HepG2 (cell line): ENCODE measurements around the gene CREBBP. TPM values are rescaled to one million over a fixed set of nuclear protein-coding genes. Genes with fewer than 3 reads are reported as not detected.
A peak's percentile ranks its signal among the peaks of the same experiment; 100 is the strongest.

Experiments
- HDAC2 ChIP-seq: sonication (generic); formaldehyde crosslinking; IDR thresholded peaks from 2 replicates; pipeline ENCODE4 v1.4.0; 2020; ENCODE audit warnings: missing genetic modification reagents
- MEIS2 ChIP-seq: sonication (generic); formaldehyde crosslinking; IDR thresholded peaks from 2 replicates; pipeline ENCODE4 v1.9.0; 2021; ENCODE audit warnings: mild to moderate bottlenecking, missing genetic modification reagents
- NBN ChIP-seq: fragments of 450-650 bp; conservative IDR thresholded peaks from 2 replicates; pipeline ENCODE4 v1.6.1; 2017
- NCOA1 ChIP-seq: sonication (generic); formaldehyde crosslinking; IDR thresholded peaks from 2 replicates; pipeline ENCODE4 v1.9.0; 2021; ENCODE audit warnings: missing genetic modification reagents
- NFYB ChIP-seq: sonication (generic); formaldehyde crosslinking; IDR thresholded peaks from 2 replicates; pipeline ENCODE4 v1.4.0; 2020; ENCODE audit warnings: missing genetic modification reagents
- NR2C2 ChIP-seq: sonication (generic); formaldehyde crosslinking; IDR thresholded peaks from 2 replicates; pipeline ENCODE4 v1.4.0; 2020; ENCODE audit warnings: missing genetic modification reagents, mild to moderate bottlenecking, moderate library complexity, borderline replicate concordance
- PRMT3 ChIP-seq: sonication (generic); formaldehyde crosslinking; IDR thresholded peaks from 2 replicates; pipeline ENCODE4 v1.8.1; 2022; ENCODE audit warnings: low read depth, mild to moderate bottlenecking, moderate library complexity, missing genetic modification reagents, borderline replicate concordance
- ZNF263 ChIP-seq: sonication (generic); formaldehyde crosslinking; IDR thresholded peaks from 2 replicates; pipeline ENCODE4 v1.4.0; 2020; ENCODE audit warnings: missing genetic modification reagents
- ZNF318 ChIP-seq: sonication (generic); formaldehyde crosslinking; IDR thresholded peaks from 2 replicates; pipeline ENCODE4 v1.4.0; 2020; ENCODE audit warnings: mild to moderate bottlenecking, missing genetic modification reagents
- ZNF441 ChIP-seq: sonication (generic); formaldehyde crosslinking; IDR thresholded peaks from 2 replicates; pipeline ENCODE4 v1.7.0; 2021; ENCODE audit warnings: missing genetic modification reagents, borderline replicate concordance
- ZNF580 ChIP-seq: IDR thresholded peaks from 2 replicates; pipeline ENCODE4 v1.6.1; 2016; ENCODE audit warnings: low read depth, borderline replicate concordance
- ZNF615 ChIP-seq: sonication (generic); formaldehyde crosslinking; IDR thresholded peaks from 2 replicates; pipeline ENCODE4 v1.5.0; 2020; ENCODE audit warnings: mild to moderate bottlenecking, missing genetic modification reagents, borderline replicate concordance
- ZNF770 ChIP-seq: sonication (generic); formaldehyde crosslinking; IDR thresholded peaks from 2 replicates; pipeline ENCODE4 v1.5.0; 2020; ENCODE audit warnings: mild to moderate bottlenecking, missing genetic modification reagents
- ZNF777 ChIP-seq: sonication (generic); formaldehyde crosslinking; IDR thresholded peaks from 2 replicates; pipeline ENCODE4 v1.4.0; 2020; ENCODE audit warnings: missing genetic modification reagents
- polyA plus RNA-seq, 8 experiments: library from polyadenylated mRNA; depleted of rRNA in 3 of 8; stranded (reverse) in 7 of 8; unstranded in 1 of 8; fragments of >200 nt; fragmentation: Illumina TruSeq in 4 of 8; extraction: Trizol in 4 of 8; gene quantifications; 2 replicates each; pipeline versions ENCODE4 v1.2.1 to v1.2.3, GENCODE V29; 2011 to 2016; ENCODE audit warnings: low read depth in 4 of 8, missing spikeins in 1 of 8, mixed read lengths in 1 of 8; ENCODE audit not compliant: insufficient read depth in 1 of 8
- total RNA-seq, 5 experiments: library from RNA; depleted of rRNA; stranded (reverse); fragments of >200 nt; fragmentation: Illumina TruSeq; extraction: Trizol; gene quantifications; 2 replicates each; pipeline ENCODE4 v1.2.3, GENCODE V29; 2016; ENCODE audit warnings: low read depth in 1 of 5
- TF ChIP-seq, protein P1 (sequence below): sonication (generic); formaldehyde crosslinking; IDR thresholded peaks from 2 replicates; pipeline ENCODE4 v1.5.1; 2020; ENCODE audit warnings: mild to moderate bottlenecking, missing genetic modification reagents

CREBBP gene
- total and polyA plus RNA-seq, 2 of the 13 experiments (the other 11 are each of a cell fraction or from before 2014, with no cell fraction given), result 5.3 to 10.4 TPM

GRCh38 chr16:3717235-3718018, 163.1 kb downstream of the CREBBP start, which contains the start of gene TRAP1 (continued):
- no peak for TF ChIP-seq NBN
- TF ChIP-seq ZNF263 (CRISPR knock-in tag), result no peak; the same call in 1 of the 2 replicates
- TF ChIP-seq ZNF318 (CRISPR knock-in tag), result no peak
- peak; percentile 67; the same call in 1 of the 2 replicates for TF ChIP-seq ZNF777 (CRISPR knock-in tag)
- TF ChIP-seq, protein P1, sequence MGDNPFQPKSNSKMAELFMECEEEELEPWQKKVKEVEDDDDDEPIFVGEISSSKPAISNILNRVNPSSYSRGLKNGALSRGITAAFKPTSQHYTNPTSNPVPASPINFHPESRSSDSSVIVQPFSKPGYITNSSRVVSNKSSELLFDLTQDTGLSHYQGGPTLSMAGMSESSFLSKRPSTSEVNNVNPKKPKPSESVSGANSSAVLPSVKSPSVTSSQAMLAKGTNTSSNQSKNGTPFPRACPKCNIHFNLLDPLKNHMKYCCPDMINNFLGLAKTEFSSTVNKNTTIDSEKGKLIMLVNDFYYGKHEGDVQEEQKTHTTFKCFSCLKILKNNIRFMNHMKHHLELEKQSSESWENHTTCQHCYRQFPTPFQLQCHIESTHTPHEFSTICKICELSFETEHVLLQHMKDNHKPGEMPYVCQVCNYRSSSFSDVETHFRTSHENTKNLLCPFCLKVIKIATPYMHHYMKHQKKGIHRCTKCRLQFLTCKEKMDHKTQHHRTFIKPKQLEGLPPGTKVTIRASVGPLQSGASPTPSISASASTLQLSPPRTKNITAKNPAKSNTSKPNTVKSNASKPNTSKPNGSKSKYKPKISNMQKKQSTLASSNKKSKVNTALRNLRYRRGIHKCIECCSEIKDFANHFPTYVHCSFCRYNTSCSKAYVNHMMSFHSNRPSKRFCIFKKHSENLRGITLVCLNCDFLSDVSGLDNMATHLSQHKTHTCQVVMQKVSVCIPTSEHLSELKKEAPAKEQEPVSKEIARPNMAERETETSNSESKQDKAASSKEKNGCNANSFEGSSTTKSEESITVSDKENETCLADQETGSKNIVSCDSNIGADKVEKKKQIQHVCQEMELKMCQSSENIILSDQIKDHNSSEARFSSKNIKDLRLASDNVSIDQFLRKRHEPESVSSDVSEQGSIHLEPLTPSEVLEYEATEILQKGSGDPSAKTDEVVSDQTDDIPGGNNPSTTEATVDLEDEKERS (CRISPR knock-in tag), result no peak
- TF ChIP-seq ZNF580, result no peak
- TF ChIP-seq NR2C2 (CRISPR knock-in tag), result peak; percentile 59
- peak; percentile 61; the same call in 1 of the 2 replicates for TF ChIP-seq MEIS2 (CRISPR knock-in tag)
- TF ChIP-seq NFYB (CRISPR knock-in tag), result no peak; the same call in 1 of the 2 replicates
- no peak for TF ChIP-seq ZNF615 (CRISPR knock-in tag)
- TF ChIP-seq ZNF770, result peak; percentile 55; the same call in 1 of the 2 replicates
- no peak; the same call in 1 of the 2 replicates for TF ChIP-seq NCOA1
- no peak; the same call in 1 of the 2 replicates for TF ChIP-seq PRMT3 (CRISPR knock-in tag)
- TF ChIP-seq HDAC2 (CRISPR knock-in tag), result peak; percentile 49; the same call in 1 of the 2 replicates
- peak; percentile 52; the same call in 1 of the 2 replicates for TF ChIP-seq ZNF441
